Lower leg skin (tissue), 4 donors: ENCODE data around the gene COL4A2. TPM values are rescaled to one million over a fixed set of nuclear protein-coding genes. Genes with fewer than 3 reads are reported as not detected.

Experiments used
- DNase-seq, 2 donors: peaks; one replicate each; pipeline ENCODE4 v3.0.0-alpha.2; 2019; ENCODE audit warnings: low spot score in 2 of 2
- H3K4me3 ChIP-seq: fragments of 200-600 bp; sonication (generic); 2 replicates; pipeline ENCODE4 v1.5.1; 2017; ENCODE audit warnings: mild to moderate bottlenecking, low read depth; ENCODE audit not compliant: poor library complexity, severe bottlenecking
- POLR2A ChIP-seq, 2 donors: fragments of 450-650 bp; IDR thresholded peaks; one replicate each; pipeline ENCODE4 v1.6.1; 2016 to 2017; ENCODE audit warnings: antibody characterized with exemption in 2 of 2, mild to moderate bottlenecking in 1 of 2, moderate library complexity in 1 of 2
- WGBS, 2 donors: methylation state at CpG; one replicate each; pipeline ENCODE4 v1.1.5; 2018; 5-methylcytosine and 5-hydroxymethylcytosine counted together
- intact Hi-C: fragments of 100-400 bp; cut with DNase I; formaldehyde crosslinking; loops from one replicate; pipeline ENCODE4 v1.15.0; 2023; ENCODE audit warnings: low total_unique reads
- total RNA-seq, 4 donors: library from RNA; depleted of rRNA; stranded (reverse); fragments of >200 nt; gene quantifications; one replicate each; pipeline ENCODE4 v1.1.0, GENCODE V29; 2016
- TF ChIP-seq, protein P1 (sequence below), 3 donors: fragments of 450-650 bp; IDR thresholded peaks; one replicate each; pipeline ENCODE4 v1.5.1; 2016; ENCODE audit warnings: antibody characterized with exemption in 3 of 3, mild to moderate bottlenecking in 3 of 3, moderate library complexity in 2 of 3

The COL4A2 gene
- total RNA-seq, 4 donors from 2014 or later, result 40.8 to 119 (median 58.9) TPM

DNA sequence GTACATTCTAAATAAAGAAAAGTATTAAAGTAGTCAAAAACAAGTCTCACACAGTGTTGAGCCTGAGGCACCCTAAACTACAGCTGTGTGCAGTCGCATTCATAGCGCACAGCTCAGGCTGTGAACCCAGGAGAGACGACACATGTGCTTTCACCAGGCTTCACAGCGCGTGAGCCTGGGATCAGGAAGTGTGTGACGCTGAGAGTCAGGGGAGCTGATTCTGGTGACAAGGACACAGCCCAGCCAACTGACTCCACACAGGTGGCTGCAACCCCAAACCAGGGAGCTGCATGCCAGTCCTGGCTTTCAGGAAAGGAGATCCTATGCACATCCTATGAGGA, 41.8 kb upstream of the COL4A2 start:
- no peak overlapping the region for H3K4me3 ChIP-seq
- peak in 1 of 2 donors; percentile 86 for DNase-seq
- 65 to 72% methylated on average over 6 of the region's 6 CpGs for WGBS, 2 donors
- TF ChIP-seq, protein P1, sequence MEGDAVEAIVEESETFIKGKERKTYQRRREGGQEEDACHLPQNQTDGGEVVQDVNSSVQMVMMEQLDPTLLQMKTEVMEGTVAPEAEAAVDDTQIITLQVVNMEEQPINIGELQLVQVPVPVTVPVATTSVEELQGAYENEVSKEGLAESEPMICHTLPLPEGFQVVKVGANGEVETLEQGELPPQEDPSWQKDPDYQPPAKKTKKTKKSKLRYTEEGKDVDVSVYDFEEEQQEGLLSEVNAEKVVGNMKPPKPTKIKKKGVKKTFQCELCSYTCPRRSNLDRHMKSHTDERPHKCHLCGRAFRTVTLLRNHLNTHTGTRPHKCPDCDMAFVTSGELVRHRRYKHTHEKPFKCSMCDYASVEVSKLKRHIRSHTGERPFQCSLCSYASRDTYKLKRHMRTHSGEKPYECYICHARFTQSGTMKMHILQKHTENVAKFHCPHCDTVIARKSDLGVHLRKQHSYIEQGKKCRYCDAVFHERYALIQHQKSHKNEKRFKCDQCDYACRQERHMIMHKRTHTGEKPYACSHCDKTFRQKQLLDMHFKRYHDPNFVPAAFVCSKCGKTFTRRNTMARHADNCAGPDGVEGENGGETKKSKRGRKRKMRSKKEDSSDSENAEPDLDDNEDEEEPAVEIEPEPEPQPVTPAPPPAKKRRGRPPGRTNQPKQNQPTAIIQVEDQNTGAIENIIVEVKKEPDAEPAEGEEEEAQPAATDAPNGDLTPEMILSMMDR (IDR thresholded peaks at IDR 0.05), result no peak
- no peak for TF ChIP-seq POLR2A (IDR thresholded peaks at IDR 0.05)
- intact Hi-C loops, result no loop called here

DNA sequence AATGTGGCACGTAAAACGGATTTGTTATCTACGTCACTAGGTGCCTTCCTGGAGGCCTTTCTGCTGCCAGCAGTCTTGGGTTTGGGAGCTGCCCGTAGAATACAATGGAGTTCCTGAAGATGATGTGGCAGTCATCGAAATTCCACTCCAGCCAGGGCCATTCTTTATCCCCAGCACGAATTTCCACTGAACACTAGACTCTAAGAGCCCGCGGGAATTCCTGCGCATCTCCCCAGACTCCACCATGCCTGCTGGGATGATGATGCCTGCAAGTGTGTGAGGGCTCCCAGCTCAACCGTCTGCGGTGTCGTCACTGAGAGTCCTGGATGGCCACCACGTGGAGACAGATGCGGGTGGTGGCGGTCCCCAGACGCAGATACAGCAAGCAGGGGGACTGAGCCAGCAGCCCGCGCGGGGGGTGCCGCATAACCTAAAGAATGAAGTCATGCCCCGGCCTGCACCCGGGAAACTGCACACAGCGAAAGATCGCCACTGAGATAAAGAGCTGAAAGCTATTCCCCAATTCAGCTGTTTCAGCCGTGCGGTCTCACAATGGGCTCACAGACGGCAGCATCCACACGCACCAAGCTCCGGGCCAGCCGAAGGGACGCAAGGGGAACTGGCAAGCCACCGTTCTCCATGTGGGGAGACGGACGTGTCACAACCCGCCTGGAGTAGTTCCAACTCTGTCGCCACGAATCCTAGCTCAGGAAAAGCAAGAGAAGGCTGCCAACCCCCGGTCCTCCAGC, 41.2 kb upstream of the COL4A2 start:
- peak in 1 of 2 donors; percentile 91 for DNase-seq
- 47 to 54% methylated on average over 38 of the region's 38 CpGs for WGBS, 2 donors
- no peak overlapping the region for H3K4me3 ChIP-seq
- intact Hi-C loops, result no loop called here
- TF ChIP-seq POLR2A (IDR thresholded peaks at IDR 0.05), result no peak
- TF ChIP-seq, protein P1 (IDR thresholded peaks at IDR 0.05), result no peak

DNA sequence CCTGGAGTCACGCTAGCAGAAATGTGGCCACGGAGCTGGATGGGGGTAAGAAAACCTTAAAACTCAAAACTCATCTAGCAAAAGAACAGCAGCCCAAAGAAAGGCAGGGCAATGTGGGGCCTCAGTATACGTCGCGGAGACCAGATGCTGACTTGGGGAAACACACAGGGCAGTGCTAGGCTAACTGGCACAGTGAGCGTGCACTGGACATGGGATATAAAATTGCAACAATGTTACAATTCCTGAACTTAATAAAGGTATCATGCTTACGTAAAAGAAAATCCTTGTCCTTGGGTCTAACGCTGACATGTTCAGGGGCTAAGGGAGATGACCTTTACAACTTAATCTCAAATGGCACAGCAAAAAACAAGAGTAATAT, 40.7 kb upstream of the COL4A2 start:
- 62 to 67% methylated on average over 8 of the region's 8 CpGs for WGBS, 2 donors
- no peak for DNase-seq
- intact Hi-C loops, result no loop called here

DNA sequence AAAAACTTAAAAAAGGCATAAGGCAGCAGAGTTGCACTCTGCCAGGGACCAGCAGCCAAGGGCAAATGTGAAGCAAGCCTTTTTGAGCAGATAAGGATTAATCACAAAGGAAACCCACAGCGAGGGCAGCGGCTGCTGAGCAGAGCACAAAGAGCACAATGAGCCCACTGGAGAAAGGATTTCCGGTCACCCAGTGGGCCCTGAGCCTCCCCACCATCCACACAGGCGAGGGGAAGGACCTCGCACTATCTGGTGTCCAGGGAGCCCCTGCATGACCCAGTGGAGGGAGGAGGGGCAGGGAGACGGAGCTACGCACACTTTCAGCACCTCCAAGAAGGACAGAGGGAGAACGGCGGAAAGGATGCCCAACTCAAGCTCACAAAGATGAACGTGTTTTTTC, 40.1 kb upstream of the COL4A2 start:
- DNase-seq, result peak in 1 of 2 donors; percentile 60

More for the DNA sequence above, 40.7 kb upstream of the COL4A2 start:
- no peak overlapping the region for H3K4me3 ChIP-seq
- TF ChIP-seq POLR2A (IDR thresholded peaks at IDR 0.05), result no peak

DNA sequence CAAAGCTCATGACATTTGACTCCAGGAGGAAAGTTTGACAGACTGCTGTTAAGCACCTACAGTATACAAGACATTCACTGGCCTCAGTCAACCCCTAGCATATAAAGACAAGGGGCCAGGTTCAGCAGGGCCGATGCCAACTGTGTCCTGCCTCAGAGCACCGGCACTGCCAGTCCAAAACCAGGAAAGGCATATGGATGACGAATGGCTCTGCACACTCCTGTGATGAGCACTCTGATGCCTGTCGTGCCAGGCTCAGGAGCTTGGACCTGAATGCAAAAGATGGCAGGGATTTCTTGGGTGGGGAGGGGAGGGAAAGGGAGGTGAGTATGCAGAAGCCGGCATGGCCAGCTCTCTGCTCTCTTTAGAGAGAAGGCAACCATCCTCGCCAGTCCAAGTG, 39.0 kb upstream of the COL4A2 start:
- 54 to 67% methylated on average over 6 of the region's 6 CpGs for WGBS, 2 donors
- intact Hi-C loops, result no loop called here
- peak in 1 of 2 donors; percentile 74 for DNase-seq
- no peak overlapping the region for H3K4me3 ChIP-seq
- TF ChIP-seq POLR2A (IDR thresholded peaks at IDR 0.05), result no peak
- TF ChIP-seq, protein P1 (IDR thresholded peaks at IDR 0.05), result no peak

More for the DNA sequence above, 40.1 kb upstream of the COL4A2 start:
- intact Hi-C loops, result no loop called here
- WGBS, 2 donors, result 69 to 76% methylated on average over 10 of the region's 10 CpGs
- H3K4me3 ChIP-seq, result no peak overlapping the region
- no peak for TF ChIP-seq POLR2A (IDR thresholded peaks at IDR 0.05)
- TF ChIP-seq, protein P1 (IDR thresholded peaks at IDR 0.05), result no peak

DNA sequence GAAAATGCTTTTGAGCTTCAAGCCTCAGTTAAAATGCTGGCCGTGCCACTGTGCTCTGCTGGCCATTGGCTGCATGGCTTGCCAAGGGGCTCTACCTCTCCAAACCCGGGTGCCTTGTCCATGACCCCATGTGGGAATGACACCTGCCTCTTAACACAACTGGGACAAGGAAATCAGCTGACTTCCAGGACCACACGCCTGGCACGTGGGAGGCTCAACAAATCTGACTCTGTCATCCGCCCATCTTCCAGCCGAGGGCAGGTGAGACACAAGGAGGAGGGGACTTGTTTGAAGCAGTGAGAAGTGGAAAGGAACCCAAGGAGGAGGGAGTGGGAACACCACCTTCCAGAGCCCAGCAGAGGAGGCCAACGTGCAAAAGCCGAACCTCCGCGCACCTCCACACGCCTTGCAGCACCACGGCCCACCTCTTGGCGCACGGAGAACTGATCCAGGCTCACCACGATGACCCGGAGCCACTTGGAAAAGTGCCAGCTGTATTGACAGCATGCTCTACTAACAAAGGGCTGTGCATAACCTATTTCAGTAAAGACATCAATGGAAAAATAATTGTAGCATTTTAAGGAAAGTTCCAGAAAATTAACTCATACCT, 38.4 kb upstream of the COL4A2 start:
- intact Hi-C loops, result no loop called here
- no peak overlapping the region for H3K4me3 ChIP-seq
- no peak for TF ChIP-seq POLR2A (IDR thresholded peaks at IDR 0.05)
- TF ChIP-seq, protein P1 (IDR thresholded peaks at IDR 0.05), result no peak
- DNase-seq, result peak in 1 of 2 donors; percentile 81
- WGBS, 2 donors, result 71 to 75% methylated on average over 16 of the region's 16 CpGs
